H1 (cell line): ENCODE measurements around the gene TRAK1. TPM values are rescaled to one million over a fixed set of nuclear protein-coding genes. Genes with fewer than 3 reads are reported as not detected.

Source experiments
- CTCF ChIA-PET: fragments of 300-600 bp; sonication (Branson Sonifier 250); formaldehyde crosslinking; loops from one replicate; lab custom pipeline; 2021; ENCODE audit not compliant: partially characterized antibody; lab: Charles Lee
- POLR2A ChIA-PET: fragments of 300-600 bp; sonication (Branson Sonifier 250); formaldehyde crosslinking; loops from one replicate; lab custom pipeline; 2021; ENCODE audit warnings: inconsistent platforms; ENCODE audit not compliant: partially characterized antibody; lab: Charles Lee
- DNase-seq, 2 experiments: peaks; one replicate each; pipeline versions ENCODE4 v3.0.0 to v3.0.0-alpha.2; 2010 to 2022; ENCODE audit warnings: low spot score in 2 of 2, low read depth in 1 of 2, mixed read lengths in 1 of 2
- FAIRE-seq: peaks from 2 replicates; lab custom pipeline; 2011; peaks lifted over from hg19 to GRCh38; lab: Jason Lieb, UNC
- H2AFZ ChIP-seq: 2 replicates; pipeline ENCODE4 v1.8.1; 2012; ENCODE audit warnings: low read length, inconsistent platforms
- H2AK5ac ChIP-seq: 2 replicates; pipeline ENCODE4 v1.6.1; 2013; ENCODE audit warnings: low read depth, low read length
- H2BK120ac ChIP-seq: replicated peaks from 2 replicates; pipeline ENCODE3; 2013; ENCODE audit warnings: low read depth, low read length, inconsistent platforms
- H2BK12ac ChIP-seq: 2 replicates; pipeline ENCODE4 v1.6.1; 2013; ENCODE audit warnings: low read depth, low read length
- H2BK15ac ChIP-seq: 2 replicates; pipeline ENCODE4 v1.6.1; 2013; ENCODE audit warnings: low read length
- H2BK20ac ChIP-seq: 2 replicates; pipeline ENCODE4 v1.6.1; 2013; ENCODE audit warnings: low read length
- H2BK5ac ChIP-seq: 2 replicates; pipeline ENCODE4 v1.6.1; 2013; ENCODE audit warnings: low read depth, low read length
- H3K14ac ChIP-seq: 2 replicates; pipeline ENCODE4 v1.6.1; 2013; ENCODE audit warnings: inconsistent platforms; ENCODE audit not compliant: insufficient read length
- H3K18ac ChIP-seq: 2 replicates; pipeline ENCODE4 v1.6.1; 2013; ENCODE audit warnings: low read length; ENCODE audit errors: extremely low read depth
- H3K23ac ChIP-seq: 2 replicates; pipeline ENCODE4 v1.6.1; 2013; ENCODE audit warnings: inconsistent platforms; ENCODE audit not compliant: insufficient read length
- H3K23me2 ChIP-seq: 2 replicates; pipeline ENCODE4 v1.6.1; 2013; ENCODE audit warnings: low read depth, low read length
- H3K27ac ChIP-seq: 2 replicates; pipeline ENCODE4 v1.6.1; 2011; ENCODE audit warnings: low read depth, low read length, inconsistent platforms
- H3K27me3 ChIP-seq, 4 experiments: replicated peaks in 1 of 4; 1 replicate in 1 of 4; 2 replicates in 3 of 4; pipeline versions ENCODE4 v1.6.1 to v1.8.1; 2011 to 2013; ENCODE audit warnings: low read length in 3 of 4, mild to moderate bottlenecking in 3 of 4, inconsistent platforms in 2 of 4, mixed read lengths in 2 of 4, moderate library complexity in 1 of 4; ENCODE audit not compliant: control insufficient read depth in 3 of 4, insufficient read depth in 3 of 4; ENCODE audit errors: extremely low read depth in 1 of 4
- H3K36me3 ChIP-seq, 4 experiments: 2 replicates each; pipeline versions ENCODE4 v1.6.1 to v1.8.1; 2011 to 2013; ENCODE audit warnings: mild to moderate bottlenecking in 4 of 4, low read length in 3 of 4, moderate library complexity in 2 of 4, control low read depth in 1 of 4, inconsistent platforms in 1 of 4; ENCODE audit not compliant: insufficient read depth in 4 of 4, control insufficient read depth in 2 of 4
- H3K4ac ChIP-seq: replicated peaks from 2 replicates; pipeline ENCODE3; 2013; ENCODE audit warnings: low read length, low read depth, mixed read lengths, inconsistent platforms; ENCODE audit not compliant: insufficient read length
- H3K4me1 ChIP-seq, 4 experiments: replicated peaks in 1 of 4; 1 replicate in 1 of 4; 2 replicates in 3 of 4; pipeline versions ENCODE4 v1.6.1 to v1.8.1; 2011 to 2013; ENCODE audit warnings: low read length in 3 of 4, inconsistent platforms in 2 of 4, mixed read lengths in 1 of 4; ENCODE audit not compliant: insufficient read depth in 4 of 4, control insufficient read depth in 3 of 4
- H3K4me2 ChIP-seq, 2 experiments: 2 replicates each; pipeline versions ENCODE4 v1.6.1 to v1.8.1; 2011 to 2013; ENCODE audit warnings: low read depth in 2 of 2, low read length in 2 of 2, control low read depth in 1 of 2, inconsistent platforms in 1 of 2, mild to moderate bottlenecking in 1 of 2; ENCODE audit not compliant: insufficient read depth in 1 of 2
- H3K4me3 ChIP-seq, 4 experiments: fragments of 200-600, 300-600 bp in 1 of 4; sonication (generic), shearing (Covaris generic), sonication (Bioruptor Twin) in 1 of 4; 2 replicates each; pipeline versions ENCODE4 v1.5.1 to v1.8.1; 2011 to 2016; ENCODE audit warnings: low read length in 4 of 4, low read depth in 3 of 4, control low read depth in 2 of 4, inconsistent platforms in 2 of 4, mild to moderate bottlenecking in 2 of 4, mixed read lengths in 1 of 4, moderate library complexity in 1 of 4; ENCODE audit not compliant: insufficient read depth in 2 of 4; ENCODE audit errors: extremely low read depth in 1 of 4
- H3K56ac ChIP-seq: replicated peaks from 2 replicates; pipeline ENCODE3; 2013; ENCODE audit warnings: low read depth, mild to moderate bottlenecking, mixed read lengths, low read length, inconsistent platforms; ENCODE audit not compliant: insufficient read length
- H3K79me1 ChIP-seq: 2 replicates; pipeline ENCODE4 v1.6.1; 2013; ENCODE audit warnings: low read depth, low read length, control low read depth
- H3K79me2 ChIP-seq, 2 experiments: 2 replicates each; pipeline versions ENCODE4 v1.6.1 to v1.8.1; 2012 to 2013; ENCODE audit warnings: low read length in 2 of 2, mild to moderate bottlenecking in 2 of 2, inconsistent platforms in 1 of 2; ENCODE audit not compliant: insufficient read depth in 2 of 2, control insufficient read depth in 1 of 2
- H3K9ac ChIP-seq, 4 experiments: replicated peaks in 1 of 4; 1 replicate in 1 of 4; 2 replicates in 3 of 4; pipeline versions ENCODE4 v1.6.1 to v1.8.1; 2011 to 2013; ENCODE audit warnings: low read depth in 3 of 4, low read length in 3 of 4, control low read depth in 2 of 4, mild to moderate bottlenecking in 2 of 4, moderate library complexity in 2 of 4, inconsistent platforms in 1 of 4; ENCODE audit errors: extremely low read depth in 1 of 4
- H3K9me3 ChIP-seq, 2 experiments: 2 replicates each; pipeline versions ENCODE4 v1.6.1 to v1.8.1; 2012 to 2013; ENCODE audit warnings: mild to moderate bottlenecking in 2 of 2, moderate library complexity in 2 of 2, control low read depth in 1 of 2, inconsistent platforms in 1 of 2, low read depth in 1 of 2, low read length in 1 of 2, mixed read lengths in 1 of 2; ENCODE audit not compliant: insufficient read depth in 2 of 2
- H4K20me1 ChIP-seq, 2 experiments: replicated peaks in 1 of 2; 2 replicates each; pipeline versions ENCODE3 to v1.8.1; 2011 to 2013; ENCODE audit warnings: inconsistent platforms in 2 of 2, low read length in 2 of 2, mild to moderate bottlenecking in 1 of 2; ENCODE audit not compliant: insufficient read depth in 2 of 2, control insufficient read depth in 1 of 2
- H4K5ac ChIP-seq: 2 replicates; pipeline ENCODE4 v1.6.1; 2013; ENCODE audit warnings: low read length, low read depth, mixed read lengths, inconsistent platforms; ENCODE audit not compliant: insufficient read length
- H4K8ac ChIP-seq: 2 replicates; pipeline ENCODE4 v1.8.0; 2013; ENCODE audit warnings: mild to moderate bottlenecking, moderate library complexity, low read length, inconsistent platforms; ENCODE audit not compliant: insufficient read depth; ENCODE audit errors: extremely low read depth
- H4K91ac ChIP-seq: replicated peaks from 2 replicates; pipeline ENCODE3; 2013; ENCODE audit warnings: low read length, mixed read lengths, inconsistent platforms; ENCODE audit not compliant: insufficient read length
- KDM1A ChIP-seq: fragments of 200-600, 300-600 bp; sonication (generic); IDR thresholded peaks from 2 replicates; pipeline ENCODE4 v1.7.1; 2016; ENCODE audit warnings: mild to moderate bottlenecking, low read length, borderline replicate concordance
- KDM4A ChIP-seq: IDR thresholded peaks from one replicate; pipeline ENCODE4 v1.7.1; 2012; ENCODE audit warnings: low read depth, mild to moderate bottlenecking, moderate library complexity, low read length, inconsistent platforms; ENCODE audit not compliant: severe bottlenecking
- NANOG ChIP-seq: IDR thresholded peaks from 2 replicates; pipeline ENCODE4 v1.6.1; 2011; ENCODE audit warnings: low read length, low read depth, mild to moderate bottlenecking, inconsistent platforms; ENCODE audit not compliant: insufficient read depth, poor library complexity, severe bottlenecking
- POLR2A ChIP-seq, 2 experiments: IDR thresholded peaks; 1 replicate in 1 of 2; 2 replicates in 1 of 2; pipeline ENCODE4 v1.6.1; 2011; ENCODE audit warnings: low read depth in 2 of 2, low read length in 2 of 2, mild to moderate bottlenecking in 2 of 2; ENCODE audit errors: control extremely low read depth in 1 of 2
- RNF2 ChIP-seq: fragments of 200-900, 300-1000 bp; sonication (generic); IDR thresholded peaks from 2 replicates; pipeline ENCODE4 v1.7.1; 2016; ENCODE audit warnings: borderline replicate concordance, low read depth, mild to moderate bottlenecking, antibody characterized with exemption, low read length; ENCODE audit not compliant: poor library complexity, severe bottlenecking; ENCODE audit errors: missing control alignments
- SIX5 ChIP-seq: IDR thresholded peaks from 2 replicates; pipeline ENCODE4 v1.6.1; 2011; ENCODE audit warnings: mild to moderate bottlenecking, low read depth, low read length
- TCF12 ChIP-seq: IDR thresholded peaks from 2 replicates; pipeline ENCODE4 v1.6.1; 2011; ENCODE audit warnings: low read depth, mild to moderate bottlenecking, low read length
- WGBS, 2 experiments: shearing (Covaris generic) in 1 of 2; methylation state at CpG; one replicate each; pipeline versions ENCODE4 v1.1.6 to v1.1.7; 2013 to 2015; ENCODE audit warnings: low lambda C conversion rate in 2 of 2, mixed read lengths in 2 of 2, inconsistent platforms in 1 of 2, low coverage in 1 of 2, missing lambda C conversion rate in 1 of 2; ENCODE audit not compliant: insufficient replicate concordance in 2 of 2, insufficient coverage in 1 of 2, insufficient read length in 1 of 2; ENCODE audit errors: extremely low coverage in 1 of 2, missing lambda C conversion rate in 1 of 2; 5-methylcytosine and 5-hydroxymethylcytosine counted together
- polyA plus RNA-seq, 7 experiments: library from polyadenylated mRNA; depleted of rRNA in 3 of 7; stranded (reverse) in 5 of 7; unstranded in 2 of 7; fragments of >200 nt in 5 of 7; fragments of 200-250 nt in 2 of 7; gene quantifications; 1 replicate in 5 of 7; 2 replicates in 1 of 7; 4 replicates in 1 of 7; pipeline versions ENCODE4 v1.2.1 to v1.2.3, GENCODE V29; 2011 to 2013; ENCODE audit warnings: missing spikeins in 2 of 7, mixed read lengths in 2 of 7
- total RNA-seq: library from RNA; stranded (reverse); fragmentation: NEBNext Ultra II Directional; extraction: Animal tissue kit (Norgen Biotek cat#: 25700); gene quantifications from 2 replicates; pipeline ENCODE4 v1.2.1, GENCODE V29; 2021

TRAK1 gene
- total and polyA plus RNA-seq, 2 of the 8 experiments (the other 6 are each of a cell fraction or from before 2014, with no cell fraction given), result 21.3 to 32.7 TPM

DNA sequence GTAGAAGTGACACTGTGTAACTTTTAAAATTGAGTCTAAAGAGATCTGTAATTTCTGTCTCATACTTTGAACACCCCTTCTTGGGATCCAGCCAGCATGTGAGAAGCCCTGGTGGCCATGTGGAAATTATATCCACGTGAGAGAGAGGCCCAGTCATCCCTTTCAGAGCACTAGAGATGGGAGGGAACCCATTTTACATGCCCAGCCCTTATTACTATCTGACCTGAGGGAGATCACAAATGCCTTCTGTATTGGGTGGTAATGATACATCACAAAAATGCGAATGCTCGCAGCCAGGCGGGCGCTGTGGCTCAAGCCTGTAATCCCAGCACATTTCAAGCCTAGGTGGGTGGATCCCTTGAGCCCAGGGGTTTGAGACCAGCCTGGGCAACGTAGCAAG lies 27.3 kb upstream of the TRAK1 start:
- Histone ChIP-seq H2BK120ac (no peak overlapping the region), H3K79me2 (peaks cover 0 to 62% of the 10 kb centered on the region in 2 experiments; a peak in 3 of 4 replicates), H2AFZ (no peak overlapping the region), H3K23me2 (no peaks in the 10 kb centered on the region), H4K91ac (peak overlapping the region; percentile 92), H3K18ac (peak overlapping the region; percentile 84; the same call in 1 of the 2 replicates), H3K79me1 (no peaks in the 10 kb centered on the region; the same call in none of the 2 replicates), H3K14ac (no peak overlapping the region), H3K23ac (no peak overlapping the region), H4K20me1 (peaks cover 0 to 2% of the 10 kb centered on the region in 2 experiments), H2BK5ac (peak overlapping the region; percentile 74), H2BK20ac (peak overlapping the region; percentile 82; the same call in 1 of the 2 replicates), H2AK5ac (peak overlapping the region; percentile 3), H3K4me1 (peaks cover 13 to 29% (median 20%) of the 10 kb centered on the region in 4 experiments)
- no peak for DNase-seq
- no peak for TF ChIP-seq TCF12
- TF ChIP-seq NANOG, result no peak
- TF ChIP-seq POLR2A (IDR thresholded peaks at IDR 0.05; ENCODE audit: control extremely low read depth in 1 of 2, low read depth in 2 of 2, low read length in 2 of 2), result no peak
- TF ChIP-seq KDM4A, result no peak
- TF ChIP-seq RNF2, result no peak
- TF ChIP-seq SIX5, result no peak
- no peak; the same call in 1 of the 2 replicates for TF ChIP-seq KDM1A
- TF ChIP-seq, all 59 proteins: peak for 0
- Histone ChIP-seq H3K27ac (peak overlapping the region; percentile 79), H3K9me3 (no peaks in the 10 kb centered on the region), H3K4me3 (no peak overlapping the region), H3K9ac (no peak overlapping the region), H3K27me3 (no peaks in the 10 kb centered on the region), H3K36me3 (no peaks in the 10 kb centered on the region), H4K5ac (peak overlapping the region; percentile 36), H4K8ac (no peak overlapping the region), H3K56ac (no peak overlapping the region), H3K4ac (peak overlapping the region; percentile 69), H2BK15ac (no peak overlapping the region), H2BK12ac (peak overlapping the region; percentile 72), H3K4me2 (peak overlapping the region in 1 of 2 experiments; percentile 27; a peak in 1 of 4 replicates)
- WGBS, 2 experiments, result 89% methylated on average over 6 of the region's 6 CpGs; no CpG with 5 or more reads in 1 of the 2 experiments
- ChIA-PET POLR2A (interaction anchor here (0.6 kb wide), 1 partner anchor 58 kb away, joined by 3 read pairs; no protein-coding TSS in a partner anchor), CTCF (interaction anchor here (0.7 to 3.1 kb wide), 3 partner anchors 20 to 36 kb away, joined by 3 to 11 read pairs (median 3); no protein-coding TSS in a partner anchor)
- no peak for FAIRE-seq
